HEK293T (cell line): ENCODE results near the gene ITIH2.
"Not testable (repeated sequence)": the region's sequence is repeated elsewhere in the genome, so short reads cannot be mapped to it uniquely, and the experiment has no call there.

Experiments used
- CTCF ChIA-PET: fragments of 350-600 bp; formaldehyde crosslinking; extraction: SDS; loops from one replicate; lab custom pipeline; 2021; ENCODE audit warnings: antibody characterized with exemption, inconsistent platforms; lab: Yijun Ruan, JAX
- POLR2A ChIA-PET: fragments of 350-600 bp; formaldehyde crosslinking; extraction: SDS; loops from one replicate; lab custom pipeline; 2020; ENCODE audit warnings: antibody characterized with exemption, inconsistent platforms; lab: Yijun Ruan, JAX
- DNase-seq: peaks from one replicate; pipeline ENCODE4 v3.0.0; 2012; ENCODE audit warnings: mixed read lengths; ENCODE audit errors: extremely low spot score
- ARNT ChIP-seq: fragments of 450-650 bp; IDR thresholded peaks from 2 replicates; pipeline ENCODE4 v1.6.1; 2017; ENCODE audit warnings: mild to moderate bottlenecking
- BHLHE40 ChIP-seq: fragments of 450-650 bp; IDR thresholded peaks from 2 replicates; pipeline ENCODE4 v1.6.1; 2016; ENCODE audit warnings: mild to moderate bottlenecking, moderate library complexity, borderline replicate concordance
- CTBP1 ChIP-seq: fragments of 450-650 bp; IDR thresholded peaks from 2 replicates; pipeline ENCODE4 v1.6.1; 2016; ENCODE audit warnings: borderline replicate concordance
- ELF4 ChIP-seq: fragments of 450-650 bp; IDR thresholded peaks from 2 replicates; pipeline ENCODE4 v1.6.1; 2017; ENCODE audit warnings: antibody characterized with exemption
- FOXA1 ChIP-seq: fragments of 450-650 bp; IDR thresholded peaks from 2 replicates; pipeline ENCODE4 v1.6.1; 2016; ENCODE audit warnings: mild to moderate bottlenecking
- FOXK2 ChIP-seq: fragments of 450-650 bp; IDR thresholded peaks from 2 replicates; pipeline ENCODE4 v1.6.1; 2016; ENCODE audit warnings: mild to moderate bottlenecking
- FOXM1 ChIP-seq: fragments of 450-650 bp; IDR thresholded peaks from 2 replicates; pipeline ENCODE4 v1.6.1; 2017; ENCODE audit warnings: mild to moderate bottlenecking, borderline replicate concordance
- HDGF ChIP-seq: fragments of 450-650 bp; IDR thresholded peaks from 2 replicates; pipeline ENCODE4 v1.6.1; 2017; ENCODE audit warnings: antibody characterized with exemption, borderline replicate concordance
- L3MBTL2 ChIP-seq: fragments of 450-650 bp; conservative IDR thresholded peaks from 2 replicates; pipeline ENCODE4 v1.6.1; 2016; ENCODE audit warnings: mild to moderate bottlenecking
- LEF1 ChIP-seq: fragments of 450-650 bp; IDR thresholded peaks from 2 replicates; pipeline ENCODE4 v1.6.1; 2017; ENCODE audit warnings: mild to moderate bottlenecking, borderline replicate concordance
- NFRKB ChIP-seq: fragments of 450-650 bp; IDR thresholded peaks from 2 replicates; pipeline ENCODE4 v1.6.1; 2016; ENCODE audit warnings: mild to moderate bottlenecking, moderate library complexity
- SP1 ChIP-seq: fragments of 450-650 bp; IDR thresholded peaks from 2 replicates; pipeline ENCODE4 v1.6.1; 2017
- SUZ12 ChIP-seq: fragments of 450-650 bp; IDR thresholded peaks from 2 replicates; pipeline ENCODE4 v1.6.1; 2016; ENCODE audit warnings: mild to moderate bottlenecking
- TARDBP ChIP-seq: fragments of 450-650 bp; IDR thresholded peaks from 2 replicates; pipeline ENCODE4 v1.6.1; 2016
- ZNF384 ChIP-seq: fragments of 450-650 bp; IDR thresholded peaks from 2 replicates; pipeline ENCODE4 v1.6.1; 2016
- TF ChIP-seq, protein P1 (sequence below): fragments of 450-650 bp; IDR thresholded peaks from 2 replicates; pipeline ENCODE4 v1.6.1; 2016

Gene ITIH2

GRCh38 chr10:7738536-7739407 is 35.7 kb downstream of the ITIH2 start:
- CTCF ChIA-PET: no interaction called here
- TF ChIP-seq FOXA1 (no peak), SUZ12 (no peak), LEF1 (no peak), FOXK2 (no peak), L3MBTL2 (no peak), ARNT (no peak), HDGF (no peak), ZNF384 (no peak), TARDBP (no peak), SP1 (no peak), ELF4 (no peak), NFRKB (no peak), FOXM1 (no peak)
- TF ChIP-seq, protein P1, sequence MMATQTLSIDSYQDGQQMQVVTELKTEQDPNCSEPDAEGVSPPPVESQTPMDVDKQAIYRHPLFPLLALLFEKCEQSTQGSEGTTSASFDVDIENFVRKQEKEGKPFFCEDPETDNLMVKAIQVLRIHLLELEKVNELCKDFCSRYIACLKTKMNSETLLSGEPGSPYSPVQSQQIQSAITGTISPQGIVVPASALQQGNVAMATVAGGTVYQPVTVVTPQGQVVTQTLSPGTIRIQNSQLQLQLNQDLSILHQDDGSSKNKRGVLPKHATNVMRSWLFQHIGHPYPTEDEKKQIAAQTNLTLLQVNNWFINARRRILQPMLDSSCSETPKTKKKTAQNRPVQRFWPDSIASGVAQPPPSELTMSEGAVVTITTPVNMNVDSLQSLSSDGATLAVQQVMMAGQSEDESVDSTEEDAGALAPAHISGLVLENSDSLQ: no peak
- POLR2A ChIA-PET: no interaction called here
- no peak for DNase-seq

DNA sequence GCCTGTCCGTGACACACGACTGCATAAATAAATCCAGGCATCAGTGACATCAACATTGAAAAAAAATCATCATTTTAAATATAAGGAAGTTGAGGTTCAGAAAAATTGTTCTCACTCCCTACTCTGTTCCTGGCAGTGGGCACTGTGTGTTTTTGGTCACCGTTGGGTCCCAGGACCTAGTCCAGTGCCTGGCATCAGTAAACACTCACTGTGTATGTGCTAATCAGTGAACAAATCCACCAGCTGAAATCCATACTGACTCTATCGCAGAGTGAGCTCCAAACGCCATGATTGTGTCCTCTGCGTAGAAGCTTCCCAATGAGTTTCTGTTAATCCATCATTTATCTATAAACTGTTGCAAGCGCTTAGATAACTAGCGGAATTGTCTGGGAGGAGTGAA is 41.2 kb downstream of the ITIH2 start:
- DNase-seq: no peak
- ChIA-PET CTCF (no interaction called here), POLR2A (no interaction called here)
- no peak for TF ChIP-seq ARNT
- no peak for TF ChIP-seq FOXM1
- no peak for TF ChIP-seq L3MBTL2
- no peak for TF ChIP-seq ZNF384
- no peak for TF ChIP-seq CTBP1
- no peak for TF ChIP-seq BHLHE40
- no peak for TF ChIP-seq NFRKB
- TF ChIP-seq, protein P1: no peak
- TF ChIP-seq TARDBP: no peak
- no peak for TF ChIP-seq FOXA1
- no peak for TF ChIP-seq ELF4
- TF ChIP-seq HDGF: no peak
- TF ChIP-seq LEF1: no peak
- TF ChIP-seq FOXK2: no peak
- TF ChIP-seq SUZ12: no peak
- TF ChIP-seq SP1: no peak

GRCh38 chr10:7748637-7749036 is 45.5 kb downstream of the ITIH2 start:
- CTCF ChIA-PET: not testable (repeated sequence)
- POLR2A ChIA-PET: interaction anchor here (1.2 kb wide), 1 partner anchor 39 kb away, joined by 3 read pairs; the partner anchor contains the start of genes ATP5F1C and KIN

GRCh38 chr10:7750222-7750621 is 47.1 kb downstream of the ITIH2 start:
- CTCF ChIA-PET: no interaction called here
- no peak for DNase-seq
- POLR2A ChIA-PET: no interaction called here
- no peak for TF ChIP-seq ARNT

More at GRCh38 chr10:7748637-7749036, 45.5 kb downstream of the ITIH2 start:
- not testable (repeated sequence) for DNase-seq

- DNase-seq: no peak
- TF ChIP-seq, protein P1: no peak
- TF ChIP-seq HDGF: no peak
- no peak for TF ChIP-seq FOXM1
- TF ChIP-seq BHLHE40: no peak
- no peak for TF ChIP-seq NFRKB
- TF ChIP-seq ARNT: no peak
- TF ChIP-seq LEF1: no peak
- TF ChIP-seq L3MBTL2: no peak
- CTCF ChIA-PET: no interaction called here
- POLR2A ChIA-PET: no interaction called here
Measured at GRCh38 chr10:7752251-7752650, 49.1 kb downstream of the ITIH2 start.

GRCh38 chr10:7755103-7755502 is 52.0 kb downstream of the ITIH2 start:
- TF ChIP-seq FOXK2: no peak
- TF ChIP-seq, protein P1: no peak
- TF ChIP-seq ARNT: no peak
- no peak for DNase-seq
- CTCF ChIA-PET: no interaction called here
- POLR2A ChIA-PET: no interaction called here
